GM12873 (cell line): Measurements from ENCODE around the gene SVOP.

Experiments used
- CTCF ChIP-seq: IDR thresholded peaks from 2 replicates; pipeline ENCODE4 v1.5.1; 2012; ENCODE audit warnings: low read depth, mild to moderate bottlenecking, moderate library complexity, low read length, control low read depth; ENCODE audit not compliant: insufficient read depth; ENCODE audit errors: missing control alignments

Gene SVOP

GRCh38 chr12:108907839-108908351 is 113.0 kb downstream of the SVOP start:
- TF ChIP-seq CTCF = no peak

GRCh38 chr12:108906971-108907370 is 113.9 kb downstream of the SVOP start:
- no peak for TF ChIP-seq CTCF

GRCh38 chr12:108905725-108906124 is 115.1 kb downstream of the SVOP start:
- no peak for TF ChIP-seq CTCF

GRCh38 chr12:108899145-108899544 is 121.7 kb downstream of the SVOP start:
- TF ChIP-seq CTCF = no peak

GRCh38 chr12:108896817-108897216 is 124.1 kb downstream of the SVOP start:
- TF ChIP-seq CTCF = no peak

- TF ChIP-seq CTCF = no peak
Measured at GRCh38 chr12:108896336-108896735, 124.5 kb downstream of the SVOP start.

- TF ChIP-seq CTCF = no peak
Measured at GRCh38 chr12:108895220-108895802, 125.6 kb downstream of the SVOP start.

- TF ChIP-seq CTCF = no peak
Measured at GRCh38 chr12:108890208-108890607, 130.7 kb downstream of the SVOP start.
